WTC11 (cell line): ENCODE results near the gene TCHP.

Source experiments
- CTCF ChIP-seq: fragments of 200-600 bp; IDR thresholded peaks from 2 replicates; pipeline ENCODE4 v1.8.0; 2022; ENCODE audit warnings: antibody characterized with exemption
- E2F5 ChIP-seq: sonication (generic); formaldehyde crosslinking; IDR thresholded peaks from 2 replicates; pipeline ENCODE4 v1.8.1; 2022; ENCODE audit warnings: mild to moderate bottlenecking, moderate library complexity, missing genetic modification reagents
- FOXP1 ChIP-seq: sonication (generic); formaldehyde crosslinking; IDR thresholded peaks from 2 replicates; pipeline ENCODE4 v1.8.0; 2022; ENCODE audit warnings: missing genetic modification reagents, mild to moderate bottlenecking, moderate library complexity, borderline replicate concordance
- FOXP4 ChIP-seq: sonication (generic); formaldehyde crosslinking; IDR thresholded peaks from 2 replicates; pipeline ENCODE4 v1.8.0; 2022; ENCODE audit warnings: mild to moderate bottlenecking, missing genetic modification reagents
- GRHL2 ChIP-seq: fragments of 250-450 bp; sonication (Bioruptor Pico); IDR thresholded peaks from 2 replicates; pipeline ENCODE4 v1.8.0; 2022; ENCODE audit warnings: mild to moderate bottlenecking, moderate library complexity; ENCODE audit not compliant: insufficient replicate concordance, severe bottlenecking
- IRF2 ChIP-seq: sonication (generic); formaldehyde crosslinking; IDR thresholded peaks from 2 replicates; pipeline ENCODE4 v1.8.0; 2022; ENCODE audit warnings: low read depth, missing genetic modification reagents, borderline replicate concordance
- JAZF1 ChIP-seq: fragments of 250-450 bp; sonication (Bioruptor Pico); IDR thresholded peaks from 2 replicates; pipeline ENCODE4 v1.9.0; 2021; ENCODE audit warnings: moderate library complexity, mild to moderate bottlenecking, inconsistent platforms
- JUN ChIP-seq: sonication (generic); formaldehyde crosslinking; IDR thresholded peaks from 2 replicates; pipeline ENCODE4 v1.8.0; 2023; ENCODE audit warnings: mild to moderate bottlenecking, missing genetic modification reagents
- MAX ChIP-seq: sonication (generic); formaldehyde crosslinking; IDR thresholded peaks from 2 replicates; pipeline ENCODE4 v1.8.0; 2022; ENCODE audit warnings: mild to moderate bottlenecking, missing genetic modification reagents
- NFYB ChIP-seq: sonication (generic); formaldehyde crosslinking; conservative IDR thresholded peaks from 2 replicates; pipeline ENCODE4 v1.8.0; 2022; ENCODE audit warnings: low read depth, missing genetic modification reagents
- NR3C1 ChIP-seq: sonication (generic); formaldehyde crosslinking; conservative IDR thresholded peaks from 2 replicates; pipeline ENCODE4 v1.8.1; 2023; ENCODE audit warnings: low read depth, mild to moderate bottlenecking, missing genetic modification reagents
- SMAD3 ChIP-seq: sonication (generic); formaldehyde crosslinking; IDR thresholded peaks from 2 replicates; pipeline ENCODE4 v1.8.0; 2022; ENCODE audit warnings: missing genetic modification reagents, mild to moderate bottlenecking, borderline replicate concordance
- USF2 ChIP-seq: sonication (generic); formaldehyde crosslinking; IDR thresholded peaks from 2 replicates; pipeline ENCODE4 v1.8.1; 2023; ENCODE audit warnings: mild to moderate bottlenecking, missing genetic modification reagents, moderate library complexity
- ZBTB43 ChIP-seq: sonication (generic); formaldehyde crosslinking; IDR thresholded peaks from 2 replicates; pipeline ENCODE4 v1.8.1; 2023; ENCODE audit warnings: mild to moderate bottlenecking, missing genetic modification reagents

- no peak for TF ChIP-seq IRF2 (CRISPR knock-in tag)
- no peak for TF ChIP-seq ZBTB43
- no peak for TF ChIP-seq CTCF
- TF ChIP-seq FOXP1 (CRISPR knock-in tag) = no peak
- no peak for TF ChIP-seq NR3C1
- no peak for TF ChIP-seq FOXP4 (CRISPR knock-in tag)
- no peak for TF ChIP-seq E2F5
- no peak for TF ChIP-seq USF2 (CRISPR knock-in tag)
- no peak for TF ChIP-seq JUN (CRISPR knock-in tag)
- TF ChIP-seq NFYB (CRISPR knock-in tag) = no peak
- no peak for TF ChIP-seq MAX (CRISPR knock-in tag)
- TF ChIP-seq GRHL2 (CRISPR knock-in tag) = no peak
- no peak for TF ChIP-seq JAZF1
- TF ChIP-seq SMAD3 = no peak
Observed at GRCh38 chr12:109900752-109901580, 892 bp downstream of the TCHP start.
